ENCODE data around the gene BIRC6. TPM values are rescaled to one million over a fixed set of nuclear protein-coding genes. Genes with fewer than 3 reads are reported as not detected.

Gene BIRC6
- total RNA-seq, 1 experiment from 2014 or later, result 79.0 TPM

- BruUV-seq (replicated peaks), result no TSS peak
- CTCF ChIA-PET, result no interaction called here
- H3K9me3 ChIP-seq (ENCODE audit: insufficient read depth, low read depth), result no peaks in the 10 kb centered on the region
- no peaks in the 10 kb centered on the region for H3K4me1 ChIP-seq (replicated peaks; ENCODE audit: insufficient read depth)
- no peaks in the 10 kb centered on the region for H3K9me2 ChIP-seq (ENCODE audit: insufficient read depth)
- no peak overlapping the region for H3K27ac ChIP-seq
- no peak overlapping the region for H2AFZ ChIP-seq
- no peak for DNase-seq
- no peaks in the 10 kb centered on the region for H3F3A ChIP-seq (ENCODE audit: insufficient read depth, low read depth)
- no peak for TF ChIP-seq EZH2 (IDR thresholded peaks at IDR 0.05; ENCODE audit: low read depth)
- no peak for TF ChIP-seq CTCF (conservative IDR thresholded peaks at IDR 0.05)
- intact Hi-C loops (cut with micrococcal nuclease; ENCODE audit: unreplicated experiment), result no loop called here
- H3K4me3 ChIP-seq, result no peak overlapping the region
- POLR2A ChIA-PET (ENCODE audit: unreplicated experiment), result no interaction called here
- H3K4me2 ChIP-seq, result no peak overlapping the region
- no peaks in the 10 kb centered on the region for H3K79me2 ChIP-seq (ENCODE audit: low read depth)
- peaks cover 3% of the 10 kb centered on the region; the same call in 1 of the 2 replicates for H4K20me1 ChIP-seq (ENCODE audit: insufficient read depth)
- H3K27me3 ChIP-seq (ENCODE audit: insufficient read depth, low read depth), result no peaks in the 10 kb centered on the region
- 0 out of 2 replicates have a peak, but pooled peaks cover 6% of the 10 kb centered on the region for H3K36me3 ChIP-seq (ENCODE audit: low read depth)
These were observed 254.5 kb downstream of the BIRC6 start for GRCh38 chr2:32611366-32611765.

- Histone ChIP-seq H3K27me3 (ENCODE audit: insufficient read depth, low read depth) (no peaks in the 10 kb centered on the region), H2AFZ (no peak overlapping the region), H3F3A (ENCODE audit: insufficient read depth, low read depth) (no peaks in the 10 kb centered on the region), H3K79me2 (ENCODE audit: low read depth) (no peaks in the 10 kb centered on the region), H4K20me1 (ENCODE audit: insufficient read depth) (peaks cover 3% of the 10 kb centered on the region; the same call in 1 of the 2 replicates), H3K27ac (no peak overlapping the region), H3K9me3 (ENCODE audit: insufficient read depth, low read depth) (no peaks in the 10 kb centered on the region), H3K4me3 (no peak overlapping the region), H3K36me3 (ENCODE audit: low read depth) (0 out of 2 replicates have a peak, but pooled peaks cover 6% of the 10 kb centered on the region), H3K4me1 (replicated peaks; ENCODE audit: insufficient read depth) (no peaks in the 10 kb centered on the region), H3K4me2 (no peak overlapping the region), H3K9me2 (ENCODE audit: insufficient read depth) (no peaks in the 10 kb centered on the region)
- CTCF ChIA-PET, result no interaction called here
- TF ChIP-seq CTCF (conservative IDR thresholded peaks at IDR 0.05) (no peak), EZH2 (IDR thresholded peaks at IDR 0.05; ENCODE audit: low read depth) (no peak)
- POLR2A ChIA-PET (ENCODE audit: unreplicated experiment), result no interaction called here
- no TSS peak for BruUV-seq (replicated peaks)
- intact Hi-C loops (cut with micrococcal nuclease; ENCODE audit: unreplicated experiment), result no loop called here
- DNase-seq, result no peak
These were observed 254.9 kb downstream of the BIRC6 start for GRCh38 chr2:32611771-32612170.

GRCh38 chr2:32614084-32614483, 257.3 kb downstream of the BIRC6 start:
- 0 out of 2 replicates have a peak, but pooled peaks cover 6% of the 10 kb centered on the region for H3K36me3 ChIP-seq (ENCODE audit: low read depth)
- H3F3A ChIP-seq (ENCODE audit: insufficient read depth, low read depth), result no peaks in the 10 kb centered on the region
- H4K20me1 ChIP-seq (ENCODE audit: insufficient read depth), result no peaks in the 10 kb centered on the region
- no peaks in the 10 kb centered on the region for H3K27me3 ChIP-seq (ENCODE audit: insufficient read depth, low read depth)
- POLR2A ChIA-PET (ENCODE audit: unreplicated experiment), result no interaction called here
- no peaks in the 10 kb centered on the region for H3K9me3 ChIP-seq (ENCODE audit: insufficient read depth, low read depth)
- H3K4me2 ChIP-seq, result no peak overlapping the region
- no TSS peak for BruUV-seq (replicated peaks)
- H3K4me3 ChIP-seq, result no peak overlapping the region
- H3K4me1 ChIP-seq (replicated peaks; ENCODE audit: insufficient read depth), result no peaks in the 10 kb centered on the region
- H2AFZ ChIP-seq, result no peak overlapping the region
- intact Hi-C loops (cut with micrococcal nuclease; ENCODE audit: unreplicated experiment), result no loop called here
- TF ChIP-seq CTCF (conservative IDR thresholded peaks at IDR 0.05) (no peak), EZH2 (IDR thresholded peaks at IDR 0.05; ENCODE audit: low read depth) (no peak)
- CTCF ChIA-PET, result no interaction called here
- no peak overlapping the region for H3K27ac ChIP-seq
- no peaks in the 10 kb centered on the region for H3K79me2 ChIP-seq (ENCODE audit: low read depth)
- no peaks in the 10 kb centered on the region for H3K9me2 ChIP-seq (ENCODE audit: insufficient read depth)
- no peak for DNase-seq

Measured in PC-9 (cell line).